H9 (cell line): ENCODE measurements around the gene CDH13. TPM values are rescaled to one million over a fixed set of nuclear protein-coding genes. Genes with fewer than 3 reads are reported as not detected.

Source experiments
- DNase-seq: peaks from one replicate; pipeline ENCODE4 v3.0.0-alpha.2; 2017
- H2AFZ ChIP-seq: one replicate; pipeline ENCODE4 v1.6.1; 2013; ENCODE audit warnings: mild to moderate bottlenecking, low read length, control low read depth, moderate library complexity
- H2AK5ac ChIP-seq: 2 replicates; pipeline ENCODE4 v1.6.1; 2013; ENCODE audit warnings: low read length, control low read depth, mixed read lengths; ENCODE audit not compliant: insufficient read length
- H2BK120ac ChIP-seq: one replicate; pipeline ENCODE4 v1.6.1; 2013; ENCODE audit warnings: low read depth, mild to moderate bottlenecking, low read length, control low read depth, inconsistent platforms; ENCODE audit not compliant: poor library complexity, severe bottlenecking
- H2BK12ac ChIP-seq: 2 replicates; pipeline ENCODE4 v1.6.1; 2013; ENCODE audit warnings: low read length, control low read depth, mixed read lengths, low read depth; ENCODE audit not compliant: insufficient read length
- H2BK15ac ChIP-seq: 2 replicates; pipeline ENCODE4 v1.6.1; 2013; ENCODE audit warnings: low read depth, low read length, control low read depth
- H2BK20ac ChIP-seq: one replicate; pipeline ENCODE4 v1.6.1; 2013; ENCODE audit warnings: low read depth, mild to moderate bottlenecking, low read length, control low read depth, inconsistent platforms; ENCODE audit not compliant: poor library complexity, severe bottlenecking
- H2BK5ac ChIP-seq: 2 replicates; pipeline ENCODE4 v1.6.1; 2013; ENCODE audit warnings: low read length, control low read depth, mixed read lengths; ENCODE audit not compliant: insufficient read length
- H3K14ac ChIP-seq: 2 replicates; pipeline ENCODE4 v1.6.1; 2013; ENCODE audit warnings: low read length, control low read depth; ENCODE audit not compliant: insufficient read depth
- H3K18ac ChIP-seq: 2 replicates; pipeline ENCODE4 v1.6.1; 2013; ENCODE audit warnings: low read depth, mild to moderate bottlenecking, mixed read lengths, low read length, control low read depth; ENCODE audit not compliant: insufficient read length
- H3K23ac ChIP-seq: 2 replicates; pipeline ENCODE4 v1.6.1; 2013; ENCODE audit warnings: low read length, control low read depth, mixed read lengths, low read depth; ENCODE audit not compliant: insufficient read length
- H3K23me2 ChIP-seq: 2 replicates; pipeline ENCODE4 v1.6.1; 2013; ENCODE audit warnings: low read depth, mild to moderate bottlenecking, mixed read lengths, low read length, control low read depth; ENCODE audit not compliant: insufficient read length, poor library complexity, severe bottlenecking
- H3K27ac ChIP-seq: 2 replicates; pipeline ENCODE4 v1.5.1; 2013; ENCODE audit warnings: low read length, control low read depth, mixed read lengths, low read depth; ENCODE audit not compliant: insufficient read length
- H3K27me3 ChIP-seq: 2 replicates; pipeline ENCODE4 v1.6.1; 2013; ENCODE audit warnings: low read length, control low read depth, inconsistent platforms; ENCODE audit not compliant: insufficient read depth
- H3K4ac ChIP-seq: 2 replicates; pipeline ENCODE4 v1.6.1; 2013; ENCODE audit warnings: low read depth, mild to moderate bottlenecking, control low read depth, inconsistent platforms, low read length, moderate library complexity
- H3K4me1 ChIP-seq: 2 replicates; pipeline ENCODE4 v1.6.1; 2013; ENCODE audit warnings: low read length, control low read depth, inconsistent platforms; ENCODE audit not compliant: insufficient read depth
- H3K4me2 ChIP-seq: 2 replicates; pipeline ENCODE4 v1.6.1; 2013; ENCODE audit warnings: low read length, control low read depth, mixed read lengths; ENCODE audit not compliant: insufficient read length, insufficient read depth
- H3K56ac ChIP-seq: 2 replicates; pipeline ENCODE4 v1.6.1; 2013; ENCODE audit warnings: low read depth, mild to moderate bottlenecking, mixed read lengths, low read length, control low read depth; ENCODE audit not compliant: insufficient read length
- H3K79me1 ChIP-seq: 2 replicates; pipeline ENCODE4 v1.6.1; 2013; ENCODE audit warnings: low read depth, mild to moderate bottlenecking, moderate library complexity, low read length, control low read depth, inconsistent platforms; ENCODE audit not compliant: insufficient read depth, poor library complexity, severe bottlenecking
- H3K79me2 ChIP-seq: 2 replicates; pipeline ENCODE4 v1.6.1; 2013; ENCODE audit warnings: low read length, control low read depth, inconsistent platforms; ENCODE audit not compliant: insufficient read depth
- H3K9ac ChIP-seq: 2 replicates; pipeline ENCODE4 v1.6.1; 2013; ENCODE audit warnings: low read length, control low read depth, mixed read lengths; ENCODE audit not compliant: insufficient read length; ENCODE audit errors: extremely low read depth
- H3K9me3 ChIP-seq: one replicate; pipeline ENCODE4 v1.6.1; 2013; ENCODE audit warnings: low read depth, low read length, inconsistent platforms; ENCODE audit not compliant: control insufficient read depth
- H3T11ph ChIP-seq: one replicate; pipeline ENCODE4 v1.6.1; 2013; ENCODE audit warnings: mild to moderate bottlenecking, low read length, control low read depth, inconsistent platforms
- H4K20me1 ChIP-seq: one replicate; pipeline ENCODE4 v1.6.1; 2013; ENCODE audit not compliant: control insufficient read depth, insufficient read length, insufficient read depth
- H4K5ac ChIP-seq: 2 replicates; pipeline ENCODE4 v1.6.1; 2013; ENCODE audit warnings: low read depth, mild to moderate bottlenecking, mixed read lengths, low read length, control low read depth; ENCODE audit not compliant: insufficient read length
- H4K8ac ChIP-seq: replicated peaks from 2 replicates; pipeline ENCODE4 v1.6.1; 2013; ENCODE audit warnings: low read length, control low read depth, mixed read lengths, low read depth; ENCODE audit not compliant: insufficient read length
- H4K91ac ChIP-seq: 2 replicates; pipeline ENCODE4 v1.6.1; 2013; ENCODE audit warnings: low read depth, mild to moderate bottlenecking, moderate library complexity, mixed read lengths, low read length, control low read depth; ENCODE audit not compliant: insufficient read length
- H3K27ac Mint-ChIP-seq, 3 experiments: 2 replicates in 2 of 3; 3 replicates in 1 of 3; pipeline ENCODE4 v1.8.0; 2020 to 2021; ENCODE audit warnings: mixed read lengths in 3 of 3, mild to moderate bottlenecking in 1 of 3, moderate library complexity in 1 of 3
- H3K27me3 Mint-ChIP-seq: 2 replicates; pipeline ENCODE4 v1.8.0; 2021; ENCODE audit warnings: low read depth, mild to moderate bottlenecking, moderate library complexity, mixed read lengths
- H3K36me3 Mint-ChIP-seq, 3 experiments: 2 replicates in 2 of 3; 3 replicates in 1 of 3; pipeline ENCODE4 v1.8.0; 2020 to 2021; ENCODE audit warnings: low read depth in 3 of 3, mixed read lengths in 3 of 3; ENCODE audit not compliant: insufficient read depth in 1 of 3
- H3K4me1 Mint-ChIP-seq, 2 experiments: 2 replicates each; pipeline ENCODE4 v1.8.0; 2020; ENCODE audit warnings: mixed read lengths in 2 of 2
- H3K4me3 Mint-ChIP-seq, 2 experiments: 2 replicates in 1 of 2; 3 replicates in 1 of 2; pipeline ENCODE4 v1.8.0; 2020 to 2021; ENCODE audit warnings: mild to moderate bottlenecking in 2 of 2, mixed read lengths in 2 of 2, moderate library complexity in 1 of 2
- H3K9me3 Mint-ChIP-seq, 2 experiments: 2 replicates in 1 of 2; 3 replicates in 1 of 2; pipeline ENCODE4 v1.8.0; 2020; ENCODE audit warnings: mild to moderate bottlenecking in 2 of 2, mixed read lengths in 2 of 2, moderate library complexity in 1 of 2
- CTCF ChIP-seq: fragments of 200-600 bp; sonication (generic); conservative IDR thresholded peaks from 3 replicates; pipeline ENCODE4 v1.8.0; 2021; ENCODE audit warnings: antibody characterized with exemption, mild to moderate bottlenecking
- WGBS: extraction: QIAGEN DNeasy Blood & Tissue Kit; methylation state at CpG from one replicate; pipeline ENCODE4 v1.1.7; 2013; ENCODE audit warnings: missing lambda C conversion rate, low lambda C conversion rate, mixed read lengths; ENCODE audit not compliant: insufficient read length; ENCODE audit errors: extremely low coverage; 5-methylcytosine and 5-hydroxymethylcytosine counted together
- total RNA-seq: library from RNA; stranded (reverse); gene quantifications from 2 replicates; pipeline ENCODE4 v1.2.1, GENCODE V29; 2021

CDH13 gene
- total RNA-seq, 1 experiment from 2014 or later, result 1.5 TPM

GRCh38 chr16:83075956-83076355, 449.2 kb downstream of the CDH13 start:
- no peak overlapping the region for H3K27ac Mint-ChIP-seq
- H3K4me3 Mint-ChIP-seq, result no peak overlapping the region
- no peaks in the 10 kb centered on the region for H4K20me1 ChIP-seq
- H3K14ac ChIP-seq, result no peak overlapping the region
- no peaks in the 10 kb centered on the region for H3K79me2 ChIP-seq
- H2BK12ac ChIP-seq, result no peak overlapping the region
- H3K27me3 Mint-ChIP-seq, result peaks cover 1% of the 10 kb centered on the region
- no peak overlapping the region for H2AFZ ChIP-seq
- H3K4me2 ChIP-seq, result no peak overlapping the region
- no peak overlapping the region for H3K9ac ChIP-seq
- no peaks in the 10 kb centered on the region for H3K23me2 ChIP-seq
- no peaks in the 10 kb centered on the region for H3K9me3 ChIP-seq
- H3K4me1 ChIP-seq, result peaks cover 6% of the 10 kb centered on the region; the same call in 1 of the 2 replicates
- H2BK20ac ChIP-seq, result no peak overlapping the region
- no peaks in the 10 kb centered on the region for H3K36me3 Mint-ChIP-seq
- no peak overlapping the region for H3K18ac ChIP-seq
- no peak overlapping the region for H2BK120ac ChIP-seq
- no peak overlapping the region for H2BK15ac ChIP-seq
- no peaks in the 10 kb centered on the region for H3K9me3 Mint-ChIP-seq
- no peak for TF ChIP-seq CTCF
- no peak overlapping the region for H3T11ph ChIP-seq
- no CpG with 5 or more reads among the region's 2 CpGs for WGBS
- H2BK5ac ChIP-seq, result no peak overlapping the region
- no peak overlapping the region for H2AK5ac ChIP-seq
- no peak overlapping the region for H3K23ac ChIP-seq
- peaks cover 11% of the 10 kb centered on the region in 2 experiments for H3K4me1 Mint-ChIP-seq
- no peak overlapping the region for H4K8ac ChIP-seq
- no peak overlapping the region for H4K91ac ChIP-seq
- H3K27me3 ChIP-seq, result no peaks in the 10 kb centered on the region
- H3K27ac ChIP-seq, result no peak overlapping the region
- H3K79me1 ChIP-seq, result no peaks in the 10 kb centered on the region
- no peak overlapping the region for H4K5ac ChIP-seq
- no peak overlapping the region for H3K4ac ChIP-seq
- no peak for DNase-seq
- H3K56ac ChIP-seq, result no peak overlapping the region
